ENCODE measurements around the gene CTNNBL1.

DNA sequence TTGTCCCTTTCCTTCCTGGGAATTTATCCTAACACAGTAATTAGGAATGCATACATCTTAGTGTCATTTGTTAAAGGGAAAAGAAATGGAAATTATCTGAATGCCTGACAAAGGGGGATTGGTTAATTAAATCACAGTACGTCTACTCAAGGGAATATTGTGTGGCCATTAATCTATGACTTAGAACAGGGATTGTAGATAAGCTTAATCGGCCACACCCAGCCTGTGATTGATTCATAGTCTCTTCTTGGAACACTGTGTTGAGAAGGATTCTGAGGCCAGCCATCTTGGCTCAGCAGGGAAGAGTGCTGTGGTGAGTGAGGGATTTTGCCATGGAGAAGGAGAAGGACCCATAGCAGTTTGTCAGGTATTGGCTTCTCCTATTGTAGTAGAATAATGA, 50.5 kb downstream of the CTNNBL1 start:
- TF ChIP-seq, protein P1, sequence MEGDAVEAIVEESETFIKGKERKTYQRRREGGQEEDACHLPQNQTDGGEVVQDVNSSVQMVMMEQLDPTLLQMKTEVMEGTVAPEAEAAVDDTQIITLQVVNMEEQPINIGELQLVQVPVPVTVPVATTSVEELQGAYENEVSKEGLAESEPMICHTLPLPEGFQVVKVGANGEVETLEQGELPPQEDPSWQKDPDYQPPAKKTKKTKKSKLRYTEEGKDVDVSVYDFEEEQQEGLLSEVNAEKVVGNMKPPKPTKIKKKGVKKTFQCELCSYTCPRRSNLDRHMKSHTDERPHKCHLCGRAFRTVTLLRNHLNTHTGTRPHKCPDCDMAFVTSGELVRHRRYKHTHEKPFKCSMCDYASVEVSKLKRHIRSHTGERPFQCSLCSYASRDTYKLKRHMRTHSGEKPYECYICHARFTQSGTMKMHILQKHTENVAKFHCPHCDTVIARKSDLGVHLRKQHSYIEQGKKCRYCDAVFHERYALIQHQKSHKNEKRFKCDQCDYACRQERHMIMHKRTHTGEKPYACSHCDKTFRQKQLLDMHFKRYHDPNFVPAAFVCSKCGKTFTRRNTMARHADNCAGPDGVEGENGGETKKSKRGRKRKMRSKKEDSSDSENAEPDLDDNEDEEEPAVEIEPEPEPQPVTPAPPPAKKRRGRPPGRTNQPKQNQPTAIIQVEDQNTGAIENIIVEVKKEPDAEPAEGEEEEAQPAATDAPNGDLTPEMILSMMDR (conservative IDR thresholded peaks at IDR 0.05; ENCODE audit: low read depth in 2 of 2), result no peak
- TF ChIP-seq, protein P2, sequence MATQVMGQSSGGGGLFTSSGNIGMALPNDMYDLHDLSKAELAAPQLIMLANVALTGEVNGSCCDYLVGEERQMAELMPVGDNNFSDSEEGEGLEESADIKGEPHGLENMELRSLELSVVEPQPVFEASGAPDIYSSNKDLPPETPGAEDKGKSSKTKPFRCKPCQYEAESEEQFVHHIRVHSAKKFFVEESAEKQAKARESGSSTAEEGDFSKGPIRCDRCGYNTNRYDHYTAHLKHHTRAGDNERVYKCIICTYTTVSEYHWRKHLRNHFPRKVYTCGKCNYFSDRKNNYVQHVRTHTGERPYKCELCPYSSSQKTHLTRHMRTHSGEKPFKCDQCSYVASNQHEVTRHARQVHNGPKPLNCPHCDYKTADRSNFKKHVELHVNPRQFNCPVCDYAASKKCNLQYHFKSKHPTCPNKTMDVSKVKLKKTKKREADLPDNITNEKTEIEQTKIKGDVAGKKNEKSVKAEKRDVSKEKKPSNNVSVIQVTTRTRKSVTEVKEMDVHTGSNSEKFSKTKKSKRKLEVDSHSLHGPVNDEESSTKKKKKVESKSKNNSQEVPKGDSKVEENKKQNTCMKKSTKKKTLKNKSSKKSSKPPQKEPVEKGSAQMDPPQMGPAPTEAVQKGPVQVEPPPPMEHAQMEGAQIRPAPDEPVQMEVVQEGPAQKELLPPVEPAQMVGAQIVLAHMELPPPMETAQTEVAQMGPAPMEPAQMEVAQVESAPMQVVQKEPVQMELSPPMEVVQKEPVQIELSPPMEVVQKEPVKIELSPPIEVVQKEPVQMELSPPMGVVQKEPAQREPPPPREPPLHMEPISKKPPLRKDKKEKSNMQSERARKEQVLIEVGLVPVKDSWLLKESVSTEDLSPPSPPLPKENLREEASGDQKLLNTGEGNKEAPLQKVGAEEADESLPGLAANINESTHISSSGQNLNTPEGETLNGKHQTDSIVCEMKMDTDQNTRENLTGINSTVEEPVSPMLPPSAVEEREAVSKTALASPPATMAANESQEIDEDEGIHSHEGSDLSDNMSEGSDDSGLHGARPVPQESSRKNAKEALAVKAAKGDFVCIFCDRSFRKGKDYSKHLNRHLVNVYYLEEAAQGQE (IDR thresholded peaks at IDR 0.05; ENCODE audit: unreplicated experiment), result no peak
- TF ChIP-seq EZH2 (IDR thresholded peaks at IDR 0.05; ENCODE audit: low read depth, unreplicated experiment) (no peak), POLR2AphosphoS5 (IDR thresholded peaks at IDR 0.05; ENCODE audit: low read depth) (no peak), EZH2phosphoT487 (IDR thresholded peaks at IDR 0.05; ENCODE audit: unreplicated experiment) (no peak), ZNF331 (CRISPR knock-in tag; IDR thresholded peaks at IDR 0.05; ENCODE audit: low read depth) (no peak)

All from GM23338 (cell line).